Measurements from ENCODE around the gene OPTC.

DNA sequence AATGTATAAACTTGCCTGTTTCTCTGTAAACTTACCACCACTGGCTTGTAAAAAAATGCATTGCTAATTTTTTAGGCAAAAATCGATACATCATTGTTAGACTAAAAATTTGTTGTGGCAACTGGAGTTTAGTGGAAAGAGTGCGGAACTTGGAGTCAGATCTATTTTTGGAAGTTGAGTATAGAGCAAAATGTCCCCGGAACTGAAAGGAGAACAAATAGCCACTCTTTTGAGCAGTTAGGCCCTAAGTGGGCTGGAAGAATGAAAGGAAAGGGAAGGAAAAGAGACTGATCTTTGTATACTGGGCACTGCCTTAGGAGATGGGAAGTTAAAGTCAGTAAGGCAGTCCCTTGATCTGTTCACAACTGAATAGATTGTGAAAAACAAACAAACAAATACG lies 30.2 kb downstream of the OPTC start:
- TF ChIP-seq, protein P1, sequence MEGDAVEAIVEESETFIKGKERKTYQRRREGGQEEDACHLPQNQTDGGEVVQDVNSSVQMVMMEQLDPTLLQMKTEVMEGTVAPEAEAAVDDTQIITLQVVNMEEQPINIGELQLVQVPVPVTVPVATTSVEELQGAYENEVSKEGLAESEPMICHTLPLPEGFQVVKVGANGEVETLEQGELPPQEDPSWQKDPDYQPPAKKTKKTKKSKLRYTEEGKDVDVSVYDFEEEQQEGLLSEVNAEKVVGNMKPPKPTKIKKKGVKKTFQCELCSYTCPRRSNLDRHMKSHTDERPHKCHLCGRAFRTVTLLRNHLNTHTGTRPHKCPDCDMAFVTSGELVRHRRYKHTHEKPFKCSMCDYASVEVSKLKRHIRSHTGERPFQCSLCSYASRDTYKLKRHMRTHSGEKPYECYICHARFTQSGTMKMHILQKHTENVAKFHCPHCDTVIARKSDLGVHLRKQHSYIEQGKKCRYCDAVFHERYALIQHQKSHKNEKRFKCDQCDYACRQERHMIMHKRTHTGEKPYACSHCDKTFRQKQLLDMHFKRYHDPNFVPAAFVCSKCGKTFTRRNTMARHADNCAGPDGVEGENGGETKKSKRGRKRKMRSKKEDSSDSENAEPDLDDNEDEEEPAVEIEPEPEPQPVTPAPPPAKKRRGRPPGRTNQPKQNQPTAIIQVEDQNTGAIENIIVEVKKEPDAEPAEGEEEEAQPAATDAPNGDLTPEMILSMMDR (IDR thresholded peaks at IDR 0.05) = no peak
- TF ChIP-seq POLR2A (IDR thresholded peaks at IDR 0.05) = no peak
